ENCODE measurements around the gene SELENOI. TPM values are rescaled to one million over a fixed set of nuclear protein-coding genes. Genes with fewer than 3 reads are reported as not detected.

SELENOI gene
- total and polyA plus RNA-seq, 2 experiments from 2014 or later: 8.4 to 67.8 TPM

DNA sequence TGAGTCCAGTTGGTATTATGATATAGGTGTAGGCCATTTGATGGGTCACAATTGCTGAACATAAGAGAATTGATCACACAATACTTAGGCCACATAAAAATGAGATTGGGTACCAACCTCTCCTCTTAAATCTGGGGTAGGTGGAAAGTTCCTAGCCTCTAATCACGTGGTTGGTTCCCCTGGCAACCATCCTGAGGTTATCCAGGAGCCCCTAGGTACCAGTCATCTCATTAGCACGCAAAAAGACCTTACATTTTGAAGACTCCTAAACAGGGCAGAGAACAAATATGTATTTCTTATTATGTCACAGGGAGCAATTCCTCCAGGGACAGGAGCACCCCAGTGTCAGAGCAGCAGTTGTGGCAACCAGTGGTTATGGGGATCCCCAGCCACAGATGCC lies 12.7 kb upstream of the SELENOI start (continued):
- TF ChIP-seq, protein P1, sequence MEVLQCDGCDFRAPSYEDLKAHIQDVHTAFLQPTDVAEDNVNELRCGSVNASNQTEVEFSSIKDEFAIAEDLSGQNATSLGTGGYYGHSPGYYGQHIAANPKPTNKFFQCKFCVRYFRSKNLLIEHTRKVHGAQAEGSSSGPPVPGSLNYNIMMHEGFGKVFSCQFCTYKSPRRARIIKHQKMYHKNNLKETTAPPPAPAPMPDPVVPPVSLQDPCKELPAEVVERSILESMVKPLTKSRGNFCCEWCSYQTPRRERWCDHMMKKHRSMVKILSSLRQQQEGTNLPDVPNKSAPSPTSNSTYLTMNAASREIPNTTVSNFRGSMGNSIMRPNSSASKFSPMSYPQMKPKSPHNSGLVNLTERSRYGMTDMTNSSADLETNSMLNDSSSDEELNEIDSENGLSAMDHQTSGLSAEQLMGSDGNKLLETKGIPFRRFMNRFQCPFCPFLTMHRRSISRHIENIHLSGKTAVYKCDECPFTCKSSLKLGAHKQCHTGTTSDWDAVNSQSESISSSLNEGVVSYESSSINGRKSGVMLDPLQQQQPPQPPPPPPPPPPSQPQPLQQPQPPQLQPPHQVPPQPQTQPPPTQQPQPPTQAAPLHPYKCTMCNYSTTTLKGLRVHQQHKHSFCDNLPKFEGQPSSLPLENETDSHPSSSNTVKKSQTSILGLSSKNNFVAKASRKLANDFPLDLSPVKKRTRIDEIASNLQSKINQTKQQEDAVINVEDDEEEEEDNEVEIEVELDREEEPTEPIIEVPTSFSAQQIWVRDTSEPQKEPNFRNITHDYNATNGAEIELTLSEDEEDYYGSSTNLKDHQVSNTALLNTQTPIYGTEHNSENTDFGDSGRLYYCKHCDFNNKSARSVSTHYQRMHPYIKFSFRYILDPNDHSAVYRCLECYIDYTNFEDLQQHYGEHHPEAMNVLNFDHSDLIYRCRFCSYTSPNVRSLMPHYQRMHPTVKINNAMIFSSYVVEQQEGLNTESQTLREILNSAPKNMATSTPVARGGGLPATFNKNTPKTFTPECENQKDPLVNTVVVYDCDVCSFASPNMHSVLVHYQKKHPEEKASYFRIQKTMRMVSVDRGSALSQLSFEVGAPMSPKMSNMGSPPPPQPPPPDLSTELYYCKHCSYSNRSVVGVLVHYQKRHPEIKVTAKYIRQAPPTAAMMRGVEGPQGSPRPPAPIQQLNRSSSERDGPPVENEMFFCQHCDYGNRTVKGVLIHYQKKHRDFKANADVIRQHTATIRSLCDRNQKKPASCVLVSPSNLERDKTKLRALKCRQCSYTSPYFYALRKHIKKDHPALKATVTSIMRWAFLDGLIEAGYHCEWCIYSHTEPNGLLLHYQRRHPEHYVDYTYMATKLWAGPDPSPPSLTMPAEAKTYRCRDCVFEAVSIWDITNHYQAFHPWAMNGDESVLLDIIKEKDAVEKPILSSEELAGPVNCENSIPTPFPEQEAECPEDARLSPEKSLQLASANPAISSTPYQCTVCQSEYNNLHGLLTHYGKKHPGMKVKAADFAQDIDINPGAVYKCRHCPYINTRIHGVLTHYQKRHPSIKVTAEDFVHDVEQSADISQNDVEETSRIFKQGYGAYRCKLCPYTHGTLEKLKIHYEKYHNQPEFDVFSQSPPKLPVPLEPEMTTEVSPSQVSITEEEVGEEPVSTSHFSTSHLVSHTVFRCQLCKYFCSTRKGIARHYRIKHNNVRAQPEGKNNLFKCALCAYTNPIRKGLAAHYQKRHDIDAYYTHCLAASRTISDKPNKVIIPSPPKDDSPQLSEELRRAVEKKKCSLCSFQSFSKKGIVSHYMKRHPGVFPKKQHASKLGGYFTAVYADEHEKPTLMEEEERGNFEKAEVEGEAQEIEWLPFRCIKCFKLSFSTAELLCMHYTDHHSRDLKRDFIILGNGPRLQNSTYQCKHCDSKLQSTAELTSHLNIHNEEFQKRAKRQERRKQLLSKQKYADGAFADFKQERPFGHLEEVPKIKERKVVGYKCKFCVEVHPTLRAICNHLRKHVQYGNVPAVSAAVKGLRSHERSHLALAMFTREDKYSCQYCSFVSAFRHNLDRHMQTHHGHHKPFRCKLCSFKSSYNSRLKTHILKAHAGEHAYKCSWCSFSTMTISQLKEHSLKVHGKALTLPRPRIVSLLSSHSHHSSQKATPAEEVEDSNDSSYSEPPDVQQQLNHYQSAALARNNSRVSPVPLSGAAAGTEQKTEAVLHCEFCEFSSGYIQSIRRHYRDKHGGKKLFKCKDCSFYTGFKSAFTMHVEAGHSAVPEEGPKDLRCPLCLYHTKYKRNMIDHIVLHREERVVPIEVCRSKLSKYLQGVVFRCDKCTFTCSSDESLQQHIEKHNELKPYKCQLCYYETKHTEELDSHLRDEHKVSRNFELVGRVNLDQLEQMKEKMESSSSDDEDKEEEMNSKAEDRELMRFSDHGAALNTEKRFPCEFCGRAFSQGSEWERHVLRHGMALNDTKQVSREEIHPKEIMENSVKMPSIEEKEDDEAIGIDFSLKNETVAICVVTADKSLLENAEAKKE (CRISPR knock-in tag; IDR thresholded peaks at IDR 0.05): no peak
- TF ChIP-seq ZNF331 (CRISPR knock-in tag; IDR thresholded peaks at IDR 0.05; ENCODE audit: low read depth) (no peak), REST (IDR thresholded peaks at IDR 0.05; ENCODE audit: unreplicated experiment) (no peak), ETS1 (IDR thresholded peaks at IDR 0.05) (no peak), ZNF114 (CRISPR knock-in tag; IDR thresholded peaks at IDR 0.05) (no peak)
